Caco-2 (cell line): Measurements from ENCODE around the gene MPV17L2. TPM values are rescaled to one million over a fixed set of nuclear protein-coding genes. Genes with fewer than 3 reads are reported as not detected.

ENCODE experiments used
- BruUV-seq: library from RNA; stranded (reverse); fragments of 400-500 nt; replicated peaks from 2 replicates; lab custom pipeline; 2021; lab: Mats Ljungman, UMichigan
- CTCF ChIA-PET: fragments of 300-600 bp; sonication (Branson Sonifier 250); formaldehyde crosslinking; loops from one replicate; lab custom pipeline; 2022; ENCODE audit warnings: antibody characterized with exemption; lab: Charles Lee
- POLR2A ChIA-PET: fragments of 300-600 bp; sonication (Branson Sonifier 250); formaldehyde crosslinking; loops from one replicate; lab custom pipeline; 2022; ENCODE audit warnings: antibody characterized with exemption; lab: Charles Lee
- DNase-seq, 2 experiments: peaks; one replicate each; pipeline versions ENCODE4 v3.0.0 to v3.0.0-alpha.2; 2020 to 2022
- H3K27me3 ChIP-seq: replicated peaks from 2 replicates; pipeline ENCODE4 v1.6.0; 2011; ENCODE audit warnings: low read length; ENCODE audit not compliant: control insufficient read depth, insufficient read depth
- H3K36me3 ChIP-seq: 2 replicates; pipeline ENCODE4 v1.5.1; 2011; ENCODE audit warnings: low read length; ENCODE audit not compliant: control insufficient read depth, insufficient read depth
- H3K4me1 ChIP-seq: fragments of 250-450 bp; sonication (Bioruptor Pico); 2 replicates; pipeline ENCODE4 v1.5.1; 2020; ENCODE audit warnings: mild to moderate bottlenecking
- H3K4me3 ChIP-seq: 2 replicates; pipeline ENCODE4 v1.5.1; 2011; ENCODE audit warnings: low read depth, mild to moderate bottlenecking, control low read depth, low read length
- H3K9me3 ChIP-seq: fragments of 250-450 bp; sonication (Bioruptor Pico); 2 replicates; pipeline ENCODE4 v1.5.1; 2020; ENCODE audit warnings: mild to moderate bottlenecking, moderate library complexity
- H3K27ac Mint-ChIP-seq: one replicate; pipeline ENCODE4 v1.8.0; 2022; ENCODE audit warnings: mixed read lengths; ENCODE audit not compliant: unreplicated experiment
- H3K27me3 Mint-ChIP-seq: one replicate; pipeline ENCODE4 v1.8.0; 2022; ENCODE audit warnings: mixed read lengths; ENCODE audit not compliant: insufficient read depth, unreplicated experiment
- H3K36me3 Mint-ChIP-seq: one replicate; pipeline ENCODE4 v1.8.0; 2022; ENCODE audit warnings: mild to moderate bottlenecking, mixed read lengths; ENCODE audit not compliant: insufficient read depth, unreplicated experiment
- H3K4me1 Mint-ChIP-seq: one replicate; pipeline ENCODE4 v1.8.0; 2022; ENCODE audit warnings: low read depth, mixed read lengths; ENCODE audit not compliant: unreplicated experiment
- H3K4me3 Mint-ChIP-seq: one replicate; pipeline ENCODE4 v1.8.0; 2022; ENCODE audit warnings: mild to moderate bottlenecking, moderate library complexity, mixed read lengths; ENCODE audit not compliant: unreplicated experiment
- H3K9me3 Mint-ChIP-seq: one replicate; pipeline ENCODE4 v1.8.0; 2022; ENCODE audit warnings: mixed read lengths; ENCODE audit not compliant: unreplicated experiment
- intact Hi-C: fragments of 100-400 bp; cut with micrococcal nuclease; formaldehyde crosslinking; loops from one replicate; pipeline ENCODE4 v1.10.0; 2022; ENCODE audit not compliant: unreplicated experiment
- total RNA-seq: library from RNA; stranded (reverse); gene quantifications from 2 replicates; pipeline ENCODE4 v1.2.3, GENCODE V29; 2022
- TF ChIP-seq, protein P1 (sequence below), 2 experiments: fragments of 200-600 bp in 1 of 2; IDR thresholded peaks; 1 replicate in 1 of 2; 2 replicates in 1 of 2; pipeline versions ENCODE4 v1.5.1 to v1.8.0; 2011 to 2022; ENCODE audit warnings: antibody characterized with exemption in 1 of 2, control low read depth in 1 of 2, inconsistent platforms in 1 of 2, low read depth in 1 of 2, low read length in 1 of 2, mild to moderate bottlenecking in 1 of 2, moderate library complexity in 1 of 2; ENCODE audit not compliant: insufficient read depth in 1 of 2, severe bottlenecking in 1 of 2, unreplicated experiment in 1 of 2

Gene MPV17L2
- total RNA-seq, 1 experiment from 2014 or later, result 16.6 TPM

DNA sequence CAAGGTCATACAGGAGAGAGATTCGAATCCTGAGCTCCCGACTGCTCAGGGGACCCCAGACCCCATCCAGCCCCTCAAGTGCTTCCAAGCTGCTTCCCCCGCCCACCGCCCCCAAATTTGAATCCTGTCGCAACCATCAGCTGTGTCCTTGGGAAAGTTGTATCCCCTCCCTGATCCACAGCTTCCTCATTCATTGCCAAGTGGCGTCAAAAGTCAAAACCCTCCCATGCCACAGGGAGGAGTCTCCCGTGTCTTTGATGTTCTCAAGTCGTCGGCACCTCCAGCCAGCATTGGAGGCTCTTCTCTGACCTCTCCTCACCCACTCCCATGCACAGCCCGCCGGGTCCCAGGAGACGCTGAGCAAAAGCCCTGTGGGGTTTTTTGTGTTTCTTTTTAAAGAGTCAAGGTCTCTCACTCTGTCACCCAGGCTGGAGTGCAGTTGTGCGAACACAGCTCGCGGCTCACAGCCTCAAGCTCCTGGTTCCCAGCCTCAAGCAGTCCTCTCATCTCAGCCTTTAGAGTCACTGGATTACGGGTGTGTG lies 22.2 kb upstream of the MPV17L2 start:
- POLR2A ChIA-PET, result interaction anchor here (0.7 kb wide), 1 partner anchor 18 kb away, joined by 7 read pairs; the partner anchor contains the start of gene PIK3R2
- H3K36me3 Mint-ChIP-seq, result peaks cover 39% of the 10 kb centered on the region
- no peaks in the 10 kb centered on the region for H3K9me3 Mint-ChIP-seq
- CTCF ChIA-PET, result interaction anchor here (0.6 to 1.1 kb wide), 4 partner anchors 22 to 1086 kb away, joined by 3 read pairs; partner anchors contain the start of gene MPV17L2
- TF ChIP-seq, protein P1, sequence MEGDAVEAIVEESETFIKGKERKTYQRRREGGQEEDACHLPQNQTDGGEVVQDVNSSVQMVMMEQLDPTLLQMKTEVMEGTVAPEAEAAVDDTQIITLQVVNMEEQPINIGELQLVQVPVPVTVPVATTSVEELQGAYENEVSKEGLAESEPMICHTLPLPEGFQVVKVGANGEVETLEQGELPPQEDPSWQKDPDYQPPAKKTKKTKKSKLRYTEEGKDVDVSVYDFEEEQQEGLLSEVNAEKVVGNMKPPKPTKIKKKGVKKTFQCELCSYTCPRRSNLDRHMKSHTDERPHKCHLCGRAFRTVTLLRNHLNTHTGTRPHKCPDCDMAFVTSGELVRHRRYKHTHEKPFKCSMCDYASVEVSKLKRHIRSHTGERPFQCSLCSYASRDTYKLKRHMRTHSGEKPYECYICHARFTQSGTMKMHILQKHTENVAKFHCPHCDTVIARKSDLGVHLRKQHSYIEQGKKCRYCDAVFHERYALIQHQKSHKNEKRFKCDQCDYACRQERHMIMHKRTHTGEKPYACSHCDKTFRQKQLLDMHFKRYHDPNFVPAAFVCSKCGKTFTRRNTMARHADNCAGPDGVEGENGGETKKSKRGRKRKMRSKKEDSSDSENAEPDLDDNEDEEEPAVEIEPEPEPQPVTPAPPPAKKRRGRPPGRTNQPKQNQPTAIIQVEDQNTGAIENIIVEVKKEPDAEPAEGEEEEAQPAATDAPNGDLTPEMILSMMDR (IDR thresholded peaks at IDR 0.05; ENCODE audit: insufficient read depth in 1 of 2, low read depth in 1 of 2, low read length in 1 of 2, severe bottlenecking in 1 of 2, unreplicated experiment in 1 of 2), result no peak
- Histone ChIP-seq H3K36me3 (peaks cover 1% of the 10 kb centered on the region), H3K27me3 (no peaks in the 10 kb centered on the region), H3K4me3 (no peak overlapping the region), H3K4me1 (0 out of 2 replicates have a peak, but pooled peaks cover 4% of the 10 kb centered on the region), H3K9me3 (no peaks in the 10 kb centered on the region)
- no peak for DNase-seq
- H3K4me3 Mint-ChIP-seq, result no peak overlapping the region
- BruUV-seq, result no TSS peak
- no peaks in the 10 kb centered on the region for H3K4me1 Mint-ChIP-seq
- H3K27me3 Mint-ChIP-seq, result no peaks in the 10 kb centered on the region
- no peak overlapping the region for H3K27ac Mint-ChIP-seq
- intact Hi-C loops, result no loop called here

DNA sequence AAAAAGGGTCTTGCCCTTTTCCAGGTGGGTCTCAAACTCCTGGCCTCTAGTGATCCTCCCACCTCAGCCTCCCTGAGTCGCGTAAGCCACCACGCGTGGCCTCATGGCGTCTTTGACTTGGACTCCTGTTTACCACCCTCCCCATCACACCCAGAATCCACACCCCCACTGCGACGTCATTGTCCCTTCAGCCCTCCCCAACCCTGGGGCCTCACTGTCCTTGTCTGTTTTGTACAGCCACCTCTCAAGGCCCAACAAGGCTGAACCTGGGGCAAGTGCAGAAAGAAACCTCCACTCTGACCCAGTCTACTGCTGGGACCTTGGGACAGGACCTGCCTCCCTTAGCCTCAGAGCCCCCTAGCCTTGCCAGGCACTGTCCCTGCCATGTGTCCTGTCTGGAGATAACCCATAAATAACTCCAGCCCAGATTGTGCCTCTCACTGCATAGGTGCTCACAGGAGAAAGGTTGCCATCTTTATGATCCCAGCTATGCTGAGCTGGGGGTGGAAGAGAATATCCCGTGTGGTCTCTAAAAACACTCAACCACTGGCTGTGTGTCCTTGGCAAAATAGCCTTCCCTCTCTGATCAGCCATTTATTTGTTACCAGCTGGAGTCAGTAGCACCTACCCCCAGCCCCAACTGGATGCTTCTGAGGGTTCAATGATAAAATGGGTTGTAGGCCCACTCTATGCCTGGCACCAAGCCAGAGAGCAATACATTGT lies 21.3 kb upstream of the MPV17L2 start:
- POLR2A ChIA-PET, result no interaction called here
- TF ChIP-seq, protein P1 (IDR thresholded peaks at IDR 0.05; ENCODE audit: insufficient read depth in 1 of 2, low read depth in 1 of 2, low read length in 1 of 2, severe bottlenecking in 1 of 2, unreplicated experiment in 1 of 2), result no peak

DNA sequence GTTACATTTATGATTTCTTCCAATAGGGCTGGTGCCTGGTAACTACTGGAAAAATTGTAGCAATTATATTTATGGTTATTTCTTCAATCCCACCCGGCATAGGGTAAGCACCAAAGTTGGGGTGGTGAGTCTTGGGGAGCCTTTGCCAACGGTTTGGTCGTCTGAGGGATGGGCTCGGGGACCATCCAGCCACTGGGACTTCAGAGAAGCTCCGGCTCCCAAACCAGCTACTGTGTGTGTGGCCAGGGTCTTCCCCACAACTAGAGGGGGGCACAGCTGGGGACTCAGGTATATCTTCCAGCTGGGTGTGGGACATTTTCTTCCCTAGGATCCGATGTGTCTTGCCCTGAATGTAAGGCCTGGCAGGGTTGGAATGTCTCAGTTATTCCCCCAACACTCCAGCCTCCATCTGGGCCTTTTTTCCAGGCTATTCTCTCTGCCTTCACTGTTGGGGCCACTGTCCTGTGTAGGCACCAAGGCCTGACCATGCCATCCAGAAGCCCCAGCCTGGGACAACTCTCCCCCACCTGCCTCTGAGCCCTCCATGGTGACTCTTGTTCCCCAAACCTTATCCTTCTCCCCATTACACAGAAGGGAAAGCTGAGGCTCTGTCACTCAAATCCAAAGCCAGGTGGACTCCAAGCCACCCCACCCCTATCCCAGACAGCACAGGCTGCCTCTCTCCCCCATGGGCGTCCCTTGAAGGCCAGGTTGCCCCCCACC lies 20.5 kb upstream of the MPV17L2 start:
- Mint-ChIP-seq H3K36me3 (peaks cover 25% of the 10 kb centered on the region), H3K4me3 (peak overlapping the region; percentile 76), H3K4me1 (no peaks in the 10 kb centered on the region), H3K27me3 (no peaks in the 10 kb centered on the region), H3K9me3 (no peaks in the 10 kb centered on the region), H3K27ac (no peak overlapping the region)
- TF ChIP-seq, protein P1 (IDR thresholded peaks at IDR 0.05; ENCODE audit: insufficient read depth in 1 of 2, low read depth in 1 of 2, low read length in 1 of 2, severe bottlenecking in 1 of 2, unreplicated experiment in 1 of 2), result no peak
- POLR2A ChIA-PET, result no interaction called here
- H3K4me1 ChIP-seq, result 0 out of 2 replicates have a peak, but pooled peaks cover 4% of the 10 kb centered on the region
- H3K36me3 ChIP-seq, result peaks cover 1% of the 10 kb centered on the region
- no peaks in the 10 kb centered on the region for H3K9me3 ChIP-seq
- intact Hi-C loops, result no loop called here
- CTCF ChIA-PET, result no interaction called here
- BruUV-seq, result no TSS peak
- H3K4me3 ChIP-seq, result no peak overlapping the region
- no peak for DNase-seq
- H3K27me3 ChIP-seq, result no peaks in the 10 kb centered on the region

More for the DNA sequence above, 21.3 kb upstream of the MPV17L2 start:
- no TSS peak for BruUV-seq
- Mint-ChIP-seq H3K27ac (no peak overlapping the region), H3K27me3 (no peaks in the 10 kb centered on the region), H3K36me3 (peaks cover 30% of the 10 kb centered on the region), H3K9me3 (no peaks in the 10 kb centered on the region), H3K4me1 (no peaks in the 10 kb centered on the region), H3K4me3 (no peak overlapping the region)
- CTCF ChIA-PET, result no interaction called here
- Histone ChIP-seq H3K36me3 (peaks cover 1% of the 10 kb centered on the region), H3K27me3 (no peaks in the 10 kb centered on the region), H3K4me3 (no peak overlapping the region), H3K4me1 (0 out of 2 replicates have a peak, but pooled peaks cover 4% of the 10 kb centered on the region), H3K9me3 (no peaks in the 10 kb centered on the region)
- intact Hi-C loops, result no loop called here
- DNase-seq, result no peak
